ENCODE measurements around the gene BEST4. TPM values are rescaled to one million over a fixed set of nuclear protein-coding genes. Genes with fewer than 3 reads are reported as not detected.
A peak's percentile ranks its signal among the peaks of the same experiment; 100 is the strongest.

Gene BEST4
- polyA plus RNA-seq, 1 donor from 2014 or later: 0.94 TPM

GRCh38 chr1:44808938-44809917 is 21.3 kb upstream of the BEST4 start:
- H3K27me3 Mint-ChIP-seq: no peaks in the 10 kb centered on the region
- peak overlapping the region; percentile 38 to 92 (median 81) for H3K4me3 Mint-ChIP-seq
- H3K36me3 Mint-ChIP-seq: peaks cover 1% of the 10 kb centered on the region
- H3K4me1 Mint-ChIP-seq: peaks cover 40 to 43% (median 41%) of the 10 kb centered on the region in 3 donors
- peak overlapping the region; percentile 97 to 99 (median 99) for H3K27ac Mint-ChIP-seq
- H3K9me3 Mint-ChIP-seq: no peaks in the 10 kb centered on the region

GRCh38 chr1:44808063-44808937 is 20.3 kb upstream of the BEST4 start, which contains the start of gene BTBD19:
TSS of gene BTBD19 (plus strand) at chr1:44808523. CDS start at chr1:44808821, 298 bp downstream.
- Mint-ChIP-seq H3K4me3 (peak within 1 kb of the TSS; percentile 64 to 92 (median 82)), H3K27me3 (no peaks in the 10 kb centered on the region), H3K36me3 (peaks cover 1% of the 10 kb centered on the region), H3K4me1 (peaks cover 40 to 43% (median 42%) of the 10 kb centered on the region in 3 donors), H3K9me3 (no peaks in the 10 kb centered on the region), H3K27ac (peak within 1 kb of the TSS; percentile 97 to 99 (median 99))

- H3K27me3 Mint-ChIP-seq: no peaks in the 10 kb centered on the region
- H3K9me3 Mint-ChIP-seq: no peaks in the 10 kb centered on the region
- H3K4me3 Mint-ChIP-seq: peak overlapping the region; percentile 64 to 92 (median 81)
- peaks cover 1% of the 10 kb centered on the region for H3K36me3 Mint-ChIP-seq
- H3K27ac Mint-ChIP-seq: peak overlapping the region; percentile 97 to 99 (median 99)
- peaks cover 40 to 48% (median 43%) of the 10 kb centered on the region in 3 donors for H3K4me1 Mint-ChIP-seq
These were observed 19.5 kb upstream of the BEST4 start for GRCh38 chr1:44807364-44808062.

DNA sequence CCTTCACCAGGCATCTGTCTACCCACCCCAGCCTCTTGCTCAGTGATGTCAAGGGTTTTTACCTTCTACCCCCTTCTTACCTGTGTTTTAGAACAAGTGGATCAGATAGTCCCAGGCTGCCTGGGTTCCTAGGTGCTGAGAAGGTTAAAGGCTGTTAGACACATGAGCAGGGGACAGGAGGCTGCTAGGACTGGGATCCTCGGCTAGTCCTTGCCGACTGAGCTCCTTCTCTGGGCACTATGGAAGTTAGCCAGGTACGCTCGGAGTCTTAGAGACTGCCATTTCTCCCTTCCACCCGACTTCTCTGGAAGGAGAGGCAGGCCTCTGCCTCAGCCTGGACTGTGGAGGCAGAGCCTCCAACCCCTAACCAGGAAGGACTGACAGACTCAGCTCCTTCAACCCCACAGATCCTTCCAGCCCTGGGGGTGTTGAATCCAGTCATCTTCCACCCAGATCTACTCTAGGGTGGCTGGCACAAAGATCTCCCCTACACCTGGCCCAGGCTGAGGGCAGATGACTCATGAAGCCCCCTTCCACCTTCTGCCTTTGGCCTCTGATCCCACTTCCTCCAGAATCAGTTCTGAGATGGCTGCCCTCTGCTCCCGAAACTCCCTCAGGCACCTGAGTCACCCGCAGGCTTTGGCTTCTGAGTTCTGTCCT is 18.9 kb upstream of the BEST4 start, which contains the start of gene DYNLT4:
TSS of gene DYNLT4 (minus strand) at position 648 of the 660 bp plus-strand sequence. CDS start 683 bp downstream, outside the sequence.
- Mint-ChIP-seq H3K36me3 (peaks cover 1% of the 10 kb centered on the region), H3K27ac (peak within 1 kb of the TSS; percentile 97 to 99 (median 99)), H3K27me3 (no peaks in the 10 kb centered on the region), H3K4me3 (peak within 1 kb of the TSS; percentile 64 to 92 (median 81)), H3K9me3 (no peaks in the 10 kb centered on the region), H3K4me1 (peaks cover 36 to 53% (median 45%) of the 10 kb centered on the region in 3 donors)

GRCh38 chr1:44806025-44806703 is 18.2 kb upstream of the BEST4 start:
- peak overlapping the region in 1 of 4 donors; percentile 92 for H3K4me3 Mint-ChIP-seq
- H3K27ac Mint-ChIP-seq: peak overlapping the region in 1 of 3 donors; percentile 99
- no peaks in the 10 kb centered on the region for H3K27me3 Mint-ChIP-seq
- no peaks in the 10 kb centered on the region for H3K9me3 Mint-ChIP-seq
- peaks cover 30 to 51% (median 43%) of the 10 kb centered on the region in 3 donors for H3K4me1 Mint-ChIP-seq
- H3K36me3 Mint-ChIP-seq: peaks cover 1% of the 10 kb centered on the region

DNA sequence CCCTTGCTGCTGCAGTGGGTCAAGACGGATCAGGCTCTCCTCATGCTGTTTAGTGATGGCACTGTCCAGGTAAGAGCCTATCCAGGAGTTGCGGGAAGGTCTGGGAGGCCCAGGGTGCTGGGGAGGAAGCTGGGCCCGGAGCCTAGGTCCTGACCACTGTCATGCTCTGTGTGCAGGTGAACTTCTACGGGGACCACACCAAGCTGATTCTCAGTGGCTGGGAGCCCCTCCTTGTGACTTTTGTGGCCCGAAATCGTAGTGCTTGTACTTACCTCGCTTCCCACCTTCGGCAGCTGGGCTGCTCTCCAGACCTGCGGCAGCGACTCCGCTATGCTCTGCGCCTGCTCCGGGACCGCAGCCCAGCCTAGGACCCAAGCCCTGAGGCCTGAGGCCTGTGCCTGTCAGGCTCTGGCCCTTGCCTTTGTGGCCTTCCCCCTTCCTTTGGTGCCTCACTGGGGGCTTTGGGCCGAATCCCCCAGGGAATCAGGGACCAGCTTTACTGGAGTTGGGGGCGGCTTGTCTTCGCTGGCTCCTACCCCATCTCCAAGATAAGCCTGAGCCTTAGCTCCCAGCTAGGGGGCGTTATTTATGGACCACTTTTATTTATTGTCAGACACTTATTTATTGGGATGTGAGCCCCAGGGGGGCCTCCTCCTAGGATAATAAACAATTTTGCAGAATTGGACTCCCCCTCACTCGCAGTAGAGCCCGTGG is 17.5 kb upstream of the BEST4 start:
- peaks cover 28 to 48% (median 38%) of the 10 kb centered on the region in 3 donors for H3K4me1 Mint-ChIP-seq
- no peaks in the 10 kb centered on the region for H3K9me3 Mint-ChIP-seq
- peaks cover 1% of the 10 kb centered on the region for H3K36me3 Mint-ChIP-seq
- H3K27ac Mint-ChIP-seq: peak overlapping the region in 1 of 3 donors; percentile 74
- peak overlapping the region in 2 of 4 donors; percentile 21 to 61 for H3K4me3 Mint-ChIP-seq
- H3K27me3 Mint-ChIP-seq: no peaks in the 10 kb centered on the region

GRCh38 chr1:44803312-44804095 is 15.5 kb upstream of the BEST4 start:
- peaks cover 1% of the 10 kb centered on the region for H3K36me3 Mint-ChIP-seq
- H3K27ac Mint-ChIP-seq: peak overlapping the region in 2 of 3 donors; percentile 74 to 88
- H3K4me3 Mint-ChIP-seq: peak overlapping the region in 3 of 4 donors; percentile 21 to 47 (median 22)
- H3K9me3 Mint-ChIP-seq: no peaks in the 10 kb centered on the region
- H3K27me3 Mint-ChIP-seq: no peaks in the 10 kb centered on the region
- H3K4me1 Mint-ChIP-seq: peaks cover 21 to 33% (median 23%) of the 10 kb centered on the region in 3 donors

DNA sequence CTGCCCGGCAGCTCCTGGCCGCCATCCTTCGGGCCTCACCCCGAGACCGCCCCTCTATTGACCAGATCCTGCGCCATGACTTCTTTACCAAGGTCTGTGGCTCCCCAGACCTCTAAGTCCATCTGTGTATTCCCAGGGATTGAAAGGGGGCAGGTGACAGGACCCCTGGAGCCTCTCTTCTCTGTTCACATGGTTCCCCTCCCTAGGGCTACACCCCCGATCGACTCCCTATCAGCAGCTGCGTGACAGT is 15.0 kb upstream of the BEST4 start:
- Mint-ChIP-seq H3K27me3 (no peaks in the 10 kb centered on the region), H3K4me3 (peak overlapping the region; percentile 21 to 81 (median 44)), H3K4me1 (peaks cover 21 to 29% (median 21%) of the 10 kb centered on the region in 3 donors), H3K36me3 (peaks cover 1% of the 10 kb centered on the region), H3K27ac (peak overlapping the region; percentile 31 to 88 (median 54)), H3K9me3 (no peaks in the 10 kb centered on the region)

DNA sequence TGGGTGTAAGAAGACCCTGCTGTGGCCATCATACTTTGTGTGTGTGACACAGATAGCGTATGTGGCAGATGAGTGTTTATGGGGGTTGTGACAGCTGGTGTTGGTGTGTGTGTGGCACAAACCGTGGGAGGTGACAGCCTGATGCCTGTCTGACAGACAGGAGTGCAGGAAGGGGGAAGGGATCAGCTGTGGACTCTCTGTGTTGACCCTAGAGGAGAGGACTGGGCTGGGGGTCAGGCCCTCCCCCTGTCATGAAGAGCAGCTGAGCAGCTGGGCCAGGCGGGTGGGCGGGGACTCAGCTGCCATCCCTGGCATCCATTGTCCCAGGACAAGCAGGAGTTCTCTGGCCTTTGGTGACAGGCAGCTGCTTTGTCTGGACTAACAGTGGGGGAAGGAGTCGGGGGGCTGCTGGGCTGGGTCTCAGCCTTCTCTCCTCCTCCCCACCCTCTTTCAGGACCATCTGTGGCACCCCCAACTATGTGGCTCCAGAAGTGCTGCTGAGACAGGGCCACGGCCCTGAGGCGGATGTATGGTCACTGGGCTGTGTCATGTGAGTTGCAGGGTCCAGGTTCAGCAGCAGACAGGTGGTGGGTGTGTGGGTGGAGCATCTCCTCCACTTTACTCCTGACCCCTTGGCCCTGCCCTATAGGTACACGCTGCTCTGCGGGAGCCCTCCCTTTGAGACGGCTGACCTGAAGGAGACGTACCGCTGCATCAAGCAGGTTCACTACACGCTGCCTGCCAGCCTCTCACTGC is 14.5 kb upstream of the BEST4 start:
- no peaks in the 10 kb centered on the region for H3K9me3 Mint-ChIP-seq

DNA sequence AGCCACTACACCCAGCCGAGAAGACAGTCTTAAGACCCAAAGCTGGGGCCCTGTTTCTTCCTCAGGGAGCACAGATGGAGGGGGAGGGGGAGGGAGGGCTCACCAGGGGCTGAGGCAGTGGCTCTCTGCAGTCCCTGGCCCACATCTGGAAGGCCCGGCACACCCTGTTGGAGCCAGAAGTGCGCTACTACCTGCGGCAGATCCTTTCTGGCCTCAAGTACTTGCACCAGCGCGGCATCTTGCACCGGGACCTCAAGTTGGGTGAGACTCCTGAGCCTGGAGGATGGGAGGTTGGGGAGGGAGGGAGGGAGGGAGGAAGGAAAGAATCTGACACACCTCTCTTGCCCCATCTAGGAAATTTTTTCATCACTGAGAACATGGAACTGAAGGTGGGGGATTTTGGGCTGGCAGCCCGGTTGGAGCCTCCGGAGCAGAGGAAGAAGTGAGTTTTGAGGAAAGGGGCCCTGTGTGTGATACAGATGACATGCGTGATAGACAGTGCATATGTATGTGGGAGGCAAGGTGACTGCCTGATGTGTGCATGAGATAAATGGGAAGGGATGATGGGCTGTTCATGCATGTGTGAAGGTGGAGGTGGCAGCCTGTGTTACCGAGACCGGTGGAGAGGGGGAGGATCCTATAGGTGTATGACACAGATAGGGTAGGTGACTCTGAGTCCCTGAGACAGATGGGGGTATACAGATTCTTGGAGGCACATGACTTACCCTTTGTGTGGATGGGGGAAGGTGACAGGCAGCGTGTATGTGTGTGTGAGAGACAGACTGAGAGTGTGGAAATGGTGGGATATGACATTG is 13.7 kb upstream of the BEST4 start:
- Mint-ChIP-seq H3K36me3 (no peaks in the 10 kb centered on the region), H3K9me3 (no peaks in the 10 kb centered on the region), H3K27me3 (no peaks in the 10 kb centered on the region), H3K27ac (peak overlapping the region; percentile 40 to 81 (median 45)), H3K4me1 (peaks cover 8 to 17% (median 10%) of the 10 kb centered on the region in 3 donors), H3K4me3 (peak overlapping the region; percentile 74 to 94 (median 92))

More for the DNA sequence above, 14.5 kb upstream of the BEST4 start:
- peak overlapping the region; percentile 37 to 91 (median 74) for H3K4me3 Mint-ChIP-seq
- H3K4me1 Mint-ChIP-seq: peaks cover 16 to 24% (median 17%) of the 10 kb centered on the region in 3 donors
- peak overlapping the region; percentile 54 to 88 (median 77) for H3K27ac Mint-ChIP-seq
- H3K27me3 Mint-ChIP-seq: no peaks in the 10 kb centered on the region
- peaks cover under 1% of the 10 kb centered on the region for H3K36me3 Mint-ChIP-seq
